ENCODE results near the gene CYTH2. TPM values are rescaled to one million over a fixed set of nuclear protein-coding genes. Genes with fewer than 3 reads are reported as not detected.
A peak's percentile ranks its signal among the peaks of the same experiment; 100 is the strongest.
"Not testable (repeated sequence)": the region's sequence is repeated elsewhere in the genome, so short reads cannot be mapped to it uniquely, and the experiment has no call there.

Gene CYTH2
- polyA plus RNA-seq, 1 of the 3 experiments (the other 2 are of a cell fraction) = 69.5 TPM

GRCh38 chr19:48487948-48488347 lies 18.8 kb downstream of the CYTH2 start:
- no peaks in the 10 kb centered on the region for H3K9me3 ChIP-seq
- peaks cover 25% of the 10 kb centered on the region for H3F3A ChIP-seq (replicated peaks; ENCODE audit: insufficient read depth)
- H3K36me3 ChIP-seq (replicated peaks in 1 of 2; ENCODE audit: control insufficient read depth in 1 of 2, insufficient read depth in 2 of 2, low read length in 1 of 2) = no peaks in the 10 kb centered on the region
- ChIA-PET POLR2A (interaction anchor here (0.8 kb wide), 1 partner anchor 9 kb away, joined by 3 read pairs; no protein-coding TSS in a partner anchor), CTCF (interaction anchor here (1.6 to 15.9 kb wide), 3 partner anchors 15 to 121 kb away, joined by 4 to 230 read pairs (median 6); no protein-coding TSS in a partner anchor)
- TF ChIP-seq SIN3A (IDR thresholded peaks at IDR 0.05; ENCODE audit: borderline replicate concordance, low read depth, low read length) (0 out of 2 replicates have a peak, but pooled peaks have one; percentile 24), MXI1 (IDR thresholded peaks at IDR 0.05; ENCODE audit: low read depth, low read length) (no peak), IRF3 (IDR thresholded peaks at IDR 0.05; ENCODE audit: low read depth, low read length) (no peak), MAX (IDR thresholded peaks at IDR 0.05; ENCODE audit: low read depth) (peak; percentile 77), FOSL2 (IDR thresholded peaks at IDR 0.05; ENCODE audit: borderline replicate concordance, low read depth) (peak; percentile 99), ZBTB33 (IDR thresholded peaks at IDR 0.05; ENCODE audit: borderline replicate concordance, low read depth) (0 out of 2 replicates have a peak, but pooled peaks have one; percentile 44), EP300 (IDR thresholded peaks at IDR 0.05; ENCODE audit: borderline replicate concordance in 1 of 2, low read depth in 1 of 2, low read length in 1 of 2) (peak in 1 of 2 experiments; percentile 86; a peak in 1 of 4 replicates), TAF1 (IDR thresholded peaks at IDR 0.05; ENCODE audit: borderline replicate concordance, low read depth, low read length) (peak; percentile 22; the same call in 1 of the 2 replicates), NFIC (IDR thresholded peaks at IDR 0.05; ENCODE audit: borderline replicate concordance) (peak; percentile 100), ELF1 (IDR thresholded peaks at IDR 0.05) (no peak), TEAD4 (IDR thresholded peaks at IDR 0.05; ENCODE audit: borderline replicate concordance, insufficient read depth) (peak; percentile 93), USF2 (IDR thresholded peaks at IDR 0.05; ENCODE audit: borderline replicate concordance, low read depth, low read length) (no peak), JUND (IDR thresholded peaks at IDR 0.05) (peak; percentile 95), YY1 (IDR thresholded peaks at IDR 0.05; ENCODE audit: low read depth) (0 out of 2 replicates have a peak, but pooled peaks have one; percentile 21), POLR2AphosphoS5 (IDR thresholded peaks at IDR 0.05; ENCODE audit: low read depth, low read length) (peak; percentile 50; the same call in 1 of the 2 replicates), REST (IDR thresholded peaks at IDR 0.05; ENCODE audit: low read depth, low read length) (0 out of 2 replicates have a peak, but pooled peaks have one; percentile 29), TCF12 (IDR thresholded peaks at IDR 0.05) (peak; percentile 78; the same call in 1 of the 2 replicates), PBX3 (IDR thresholded peaks at IDR 0.05) (peak; percentile 82)
- H3K4me3 ChIP-seq (ENCODE audit: low read depth in 2 of 2, low read length in 1 of 2) = no peak overlapping the region
- H3K9ac ChIP-seq = peak overlapping the region; percentile 36; the same call in 1 of the 2 replicates
- no peak for DNase-seq
- H4K20me1 ChIP-seq (ENCODE audit: insufficient read depth) = no peaks in the 10 kb centered on the region
- H3K4me2 ChIP-seq = peak overlapping the region; percentile 60
- H3K27ac ChIP-seq (ENCODE audit: low read depth in 2 of 2, low read length in 1 of 2) = peak overlapping the region in 1 of 2 experiments; percentile 77; a peak in 2 of 4 replicates
- H3K4me1 ChIP-seq (ENCODE audit: control insufficient read depth in 1 of 2, insufficient read depth in 2 of 2, low read depth in 1 of 2, low read length in 1 of 2) = peaks cover 4 to 22% of the 10 kb centered on the region in 2 experiments; a peak in 3 of 4 replicates
- H3K27me3 ChIP-seq (ENCODE audit: insufficient read depth) = no peaks in the 10 kb centered on the region
- WGBS (ENCODE audit: low lambda C conversion rate) = 4% methylated on average over 6 of the region's 8 CpGs
- no peaks in the 10 kb centered on the region for H3K9me2 ChIP-seq
- no peak overlapping the region for H2AFZ ChIP-seq (ENCODE audit: low read depth)
- no peaks in the 10 kb centered on the region for H3K79me2 ChIP-seq (ENCODE audit: insufficient read depth)

GRCh38 chr19:48488478-48488877 lies 19.3 kb downstream of the CYTH2 start:
- 69% methylated on average over 7 of the region's 7 CpGs for WGBS (ENCODE audit: low lambda C conversion rate)
- H3K27ac ChIP-seq (ENCODE audit: low read depth in 2 of 2, low read length in 1 of 2) = peak overlapping the region in 1 of 2 experiments; percentile 77; a peak in 2 of 4 replicates
- POLR2A ChIA-PET; H4K20me1 ChIP-seq (ENCODE audit: insufficient read depth); H2AFZ ChIP-seq (ENCODE audit: low read depth); H3K4me3 ChIP-seq (ENCODE audit: low read depth in 2 of 2, low read length in 1 of 2); H3K79me2 ChIP-seq (ENCODE audit: insufficient read depth); H3K9me2 ChIP-seq; H3K27me3 ChIP-seq (ENCODE audit: insufficient read depth); DNase-seq; H3K36me3 ChIP-seq (replicated peaks in 1 of 2; ENCODE audit: control insufficient read depth in 1 of 2, insufficient read depth in 2 of 2, low read length in 1 of 2); H3K9me3 ChIP-seq: not testable (repeated sequence)
- peak overlapping the region; percentile 36 for H3K9ac ChIP-seq
- CTCF ChIA-PET = interaction anchor here (1.1 to 15.9 kb wide), 6 partner anchors 14 to 121 kb away, joined by 4 to 230 read pairs (median 7); no protein-coding TSS in a partner anchor
- peaks cover 25% of the 10 kb centered on the region for H3F3A ChIP-seq (replicated peaks; ENCODE audit: insufficient read depth)
- peak overlapping the region; percentile 60; the same call in 1 of the 2 replicates for H3K4me2 ChIP-seq
- peaks cover 4 to 22% of the 10 kb centered on the region in 2 experiments; a peak in 3 of 4 replicates for H3K4me1 ChIP-seq (ENCODE audit: control insufficient read depth in 1 of 2, insufficient read depth in 2 of 2, low read depth in 1 of 2, low read length in 1 of 2)

Data from SK-N-SH (cell line).